AG10803 (cell line): ENCODE measurements around the gene CMSS1.

ENCODE experiments used
- DNase-seq: peaks from one replicate; pipeline ENCODE4 v3.0.0; 2010; ENCODE audit warnings: low read depth
- H3K4me3 ChIP-seq: 2 replicates; pipeline ENCODE4 v1.5.1; 2011; ENCODE audit warnings: mild to moderate bottlenecking, low read length, control low read depth
- CTCF ChIP-seq: conservative IDR thresholded peaks from 2 replicates; pipeline ENCODE4 v1.5.1; 2011; ENCODE audit warnings: mild to moderate bottlenecking, low read length, control low read depth, inconsistent platforms

The CMSS1 gene

GRCh38 chr3:100022506-100022905, 204.8 kb downstream of the CMSS1 start:
- TF ChIP-seq CTCF: no peak
- H3K4me3 ChIP-seq: no peak overlapping the region
- DNase-seq: no peak

GRCh38 chr3:100023150-100023549, 205.5 kb downstream of the CMSS1 start:
- H3K4me3 ChIP-seq: no peak overlapping the region
- TF ChIP-seq CTCF: no peak
- peak; percentile 93 for DNase-seq

- no peak overlapping the region for H3K4me3 ChIP-seq
- no peak for TF ChIP-seq CTCF
- no peak for DNase-seq
These were observed 205.9 kb downstream of the CMSS1 start for GRCh38 chr3:100023595-100023994.

GRCh38 chr3:100024520-100025303, 207.1 kb downstream of the CMSS1 start:
- DNase-seq: peak; percentile 49
- H3K4me3 ChIP-seq: no peak overlapping the region
- no peak for TF ChIP-seq CTCF

GRCh38 chr3:100027321-100027720, 209.7 kb downstream of the CMSS1 start:
- TF ChIP-seq CTCF: no peak
- no peak for DNase-seq

GRCh38 chr3:100029052-100029451, 211.4 kb downstream of the CMSS1 start:
- no peak for DNase-seq
- no peak overlapping the region for H3K4me3 ChIP-seq
- no peak for TF ChIP-seq CTCF

More at GRCh38 chr3:100027321-100027720, 209.7 kb downstream of the CMSS1 start:
- no peak overlapping the region for H3K4me3 ChIP-seq

- no peak for DNase-seq
- H3K4me3 ChIP-seq: no peak overlapping the region
- no peak for TF ChIP-seq CTCF
These were observed 212.0 kb downstream of the CMSS1 start for GRCh38 chr3:100029689-100030088.
